H1 (cell line): Measurements from ENCODE around the gene CDKN2AIP. TPM values are rescaled to one million over a fixed set of nuclear protein-coding genes. Genes with fewer than 3 reads are reported as not detected.

Experiments
- CEBPB ChIP-seq: IDR thresholded peaks from 2 replicates; pipeline ENCODE4 v1.6.1; 2012; ENCODE audit warnings: low read depth, low read length
- CHD1 ChIP-seq: IDR thresholded peaks from 2 replicates; pipeline ENCODE4 v1.6.1; 2012; ENCODE audit warnings: low read depth, low read length, improper control_type of control experiment
- CHD7 ChIP-seq: fragments of 300-600 bp; sonication (generic); IDR thresholded peaks from 2 replicates; pipeline ENCODE4 v1.7.1; 2012; ENCODE audit warnings: low read length, moderate library complexity, mild to moderate bottlenecking, inconsistent platforms; ENCODE audit not compliant: insufficient replicate concordance
- CREB1 ChIP-seq: IDR thresholded peaks from 2 replicates; pipeline ENCODE4 v1.6.1; 2012; ENCODE audit warnings: inconsistent platforms
- EP300 ChIP-seq, 2 experiments: IDR thresholded peaks; 1 replicate in 1 of 2; 2 replicates in 1 of 2; pipeline ENCODE4 v1.6.1; 2011 to 2012; ENCODE audit warnings: low read depth in 2 of 2, low read length in 2 of 2, mild to moderate bottlenecking in 2 of 2, borderline replicate concordance in 1 of 2, inconsistent platforms in 1 of 2, moderate library complexity in 1 of 2
- NANOG ChIP-seq: IDR thresholded peaks from 2 replicates; pipeline ENCODE4 v1.6.1; 2011; ENCODE audit warnings: low read length, low read depth, mild to moderate bottlenecking, inconsistent platforms; ENCODE audit not compliant: insufficient read depth, poor library complexity, severe bottlenecking
- POLR2AphosphoS5 ChIP-seq: IDR thresholded peaks from 2 replicates; pipeline ENCODE4 v1.6.1; 2011; ENCODE audit warnings: low read depth, low read length
- polyA plus RNA-seq, 7 experiments: library from polyadenylated mRNA; depleted of rRNA in 3 of 7; stranded (reverse) in 5 of 7; unstranded in 2 of 7; fragments of >200 nt in 5 of 7; fragments of 200-250 nt in 2 of 7; gene quantifications; 1 replicate in 5 of 7; 2 replicates in 1 of 7; 4 replicates in 1 of 7; pipeline versions ENCODE4 v1.2.1 to v1.2.3, GENCODE V29; 2011 to 2013; ENCODE audit warnings: missing spikeins in 2 of 7, mixed read lengths in 2 of 7
- total RNA-seq: library from RNA; stranded (reverse); fragmentation: NEBNext Ultra II Directional; extraction: Animal tissue kit (Norgen Biotek cat#: 25700); gene quantifications from 2 replicates; pipeline ENCODE4 v1.2.1, GENCODE V29; 2021

CDKN2AIP gene
- total and polyA plus RNA-seq, 2 of the 8 experiments (the other 6 are each of a cell fraction or from before 2014, with no cell fraction given): 6.0 to 14.0 TPM

GRCh38 chr4:183407128-183407585 is 37.3 kb upstream of the CDKN2AIP start (continued):
- TF ChIP-seq CEBPB (no peak), NANOG (peak; percentile 11), CREB1 (peak; percentile 69; the same call in 1 of the 2 replicates), CHD7 (no peak), POLR2AphosphoS5 (peak; percentile 42; the same call in 1 of the 2 replicates), EP300 (IDR thresholded peaks at IDR 0.05; ENCODE audit: borderline replicate concordance in 1 of 2, low read depth in 2 of 2, low read length in 2 of 2) (peak in 1 of 2 experiments; percentile 45; a peak in 1 of 3 replicates), CHD1 (no peak)
